Measurements from ENCODE around the gene SYNPO2L. TPM values are rescaled to one million over a fixed set of nuclear protein-coding genes. Genes with fewer than 3 reads are reported as not detected.
A peak's percentile ranks its signal among the peaks of the same experiment; 100 is the strongest.

SYNPO2L gene
- total and polyA plus RNA-seq, 9 of the 15 experiments (the other 6 are each of a cell fraction or from before 2014, with no cell fraction given) = 0.03 to 0.07 TPM; not detected in 7

DNA sequence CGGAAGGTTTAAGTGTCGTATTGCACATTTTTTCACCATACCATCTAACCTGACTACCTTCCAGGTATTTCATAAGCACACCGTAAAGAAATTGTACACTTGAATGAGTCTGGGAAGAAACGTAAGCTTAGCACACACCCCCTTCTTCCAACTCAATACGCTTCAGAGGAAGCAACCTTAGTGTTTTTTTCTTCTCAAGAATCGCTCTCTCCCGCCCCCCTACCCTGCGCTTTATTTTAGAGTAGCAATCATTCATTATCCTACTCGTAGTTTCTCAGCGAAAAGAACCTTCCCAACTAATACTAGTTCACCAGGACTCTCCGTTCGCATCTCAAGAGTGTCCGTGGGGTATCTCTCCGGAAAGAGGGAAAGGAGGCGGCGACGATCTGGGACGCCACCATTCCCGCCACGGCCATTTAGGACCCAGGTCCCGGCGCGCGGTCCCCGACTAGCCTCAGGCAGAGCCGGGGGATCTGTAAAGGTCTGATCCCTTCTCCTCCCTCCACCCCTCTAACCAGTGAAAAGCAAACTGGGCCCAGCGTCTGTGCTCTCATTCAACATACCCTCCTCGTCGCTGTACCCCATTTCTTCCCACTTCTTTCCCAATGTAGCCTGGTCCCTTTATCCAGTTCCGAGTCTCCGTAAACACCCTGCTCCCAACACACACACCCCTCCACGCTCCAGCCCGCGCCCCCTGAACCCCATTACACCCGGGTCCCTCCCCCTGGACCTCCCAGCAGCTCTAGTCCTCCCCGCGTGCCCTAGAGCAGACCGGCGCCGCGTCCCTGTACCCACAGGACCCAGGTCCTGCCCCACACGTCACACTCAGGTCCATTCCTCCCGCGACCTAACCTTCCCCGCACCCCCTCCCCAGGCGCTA is 30.6 kb downstream of the SYNPO2L start (continued):
- TF ChIP-seq, protein P1, sequence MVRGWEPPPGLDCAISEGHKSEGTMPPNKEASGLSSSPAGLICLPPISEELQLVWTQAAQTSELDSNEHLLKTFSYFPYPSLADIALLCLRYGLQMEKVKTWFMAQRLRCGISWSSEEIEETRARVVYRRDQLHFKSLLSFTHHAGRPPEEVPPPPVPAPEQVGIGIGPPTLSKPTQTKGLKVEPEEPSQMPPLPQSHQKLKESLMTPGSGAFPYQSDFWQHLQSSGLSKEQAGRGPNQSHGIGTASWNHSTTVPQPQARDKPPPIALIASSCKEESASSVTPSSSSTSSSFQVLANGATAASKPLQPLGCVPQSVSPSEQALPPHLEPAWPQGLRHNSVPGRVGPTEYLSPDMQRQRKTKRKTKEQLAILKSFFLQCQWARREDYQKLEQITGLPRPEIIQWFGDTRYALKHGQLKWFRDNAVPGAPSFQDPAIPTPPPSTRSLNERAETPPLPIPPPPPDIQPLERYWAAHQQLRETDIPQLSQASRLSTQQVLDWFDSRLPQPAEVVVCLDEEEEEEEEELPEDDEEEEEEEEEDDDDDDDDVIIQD (CRISPR knock-in tag; IDR thresholded peaks at IDR 0.05) = no peak
- TF ChIP-seq TCFL5 (CRISPR knock-in tag; conservative IDR thresholded peaks at IDR 0.05) (no peak), ZNF408 (CRISPR knock-in tag; IDR thresholded peaks at IDR 0.05; ENCODE audit: low read depth) (no peak), MAZ (CRISPR knock-in tag; conservative IDR thresholded peaks at IDR 0.05 in 1 of 2, IDR thresholded peaks at IDR 0.05 in 1 of 2) (peak; percentile 46 to 63; a peak in 3 of 4 replicates), HBP1 (CRISPR knock-in tag; IDR thresholded peaks at IDR 0.05) (peak; percentile 91), FOXM1 (IDR thresholded peaks at IDR 0.05; ENCODE audit: low read depth) (no peak), FOXM1 (CRISPR knock-in tag; IDR thresholded peaks at IDR 0.05; ENCODE audit: low read depth) (no peak), TBP (optimal IDR thresholded peaks at IDR 0.05; ENCODE audit: low read depth, low read length) (peak; percentile 49), CREB3 (tag; conservative IDR thresholded peaks at IDR 0.05; ENCODE audit: low read depth) (no peak), PTRF (tag; IDR thresholded peaks at IDR 0.05) (no peak), ATF1 (CRISPR knock-in tag; IDR thresholded peaks at IDR 0.05) (no peak), ATF1 (tag; IDR thresholded peaks at IDR 0.05) (peak; percentile 17; the same call in 1 of the 2 replicates), BRD9 (IDR thresholded peaks at IDR 0.05; ENCODE audit: low read depth, partially characterized antibody) (peak; percentile 25), ZBTB7A (IDR thresholded peaks at IDR 0.05; ENCODE audit: borderline replicate concordance, control insufficient read depth, low read depth, low read length) (peak; percentile 50; the same call in 1 of the 2 replicates), ZNF316 (IDR thresholded peaks at IDR 0.05) (0 out of 2 replicates have a peak, but pooled peaks have one; percentile 11)
- TF ChIP-seq, protein P2, sequence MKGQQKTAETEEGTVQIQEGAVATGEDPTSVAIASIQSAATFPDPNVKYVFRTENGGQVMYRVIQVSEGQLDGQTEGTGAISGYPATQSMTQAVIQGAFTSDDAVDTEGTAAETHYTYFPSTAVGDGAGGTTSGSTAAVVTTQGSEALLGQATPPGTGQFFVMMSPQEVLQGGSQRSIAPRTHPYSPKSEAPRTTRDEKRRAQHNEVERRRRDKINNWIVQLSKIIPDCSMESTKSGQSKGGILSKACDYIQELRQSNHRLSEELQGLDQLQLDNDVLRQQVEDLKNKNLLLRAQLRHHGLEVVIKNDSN (CRISPR knock-in tag; IDR thresholded peaks at IDR 0.05) = no peak; the same call in 1 of the 2 replicates
- TF ChIP-seq, protein P3, sequence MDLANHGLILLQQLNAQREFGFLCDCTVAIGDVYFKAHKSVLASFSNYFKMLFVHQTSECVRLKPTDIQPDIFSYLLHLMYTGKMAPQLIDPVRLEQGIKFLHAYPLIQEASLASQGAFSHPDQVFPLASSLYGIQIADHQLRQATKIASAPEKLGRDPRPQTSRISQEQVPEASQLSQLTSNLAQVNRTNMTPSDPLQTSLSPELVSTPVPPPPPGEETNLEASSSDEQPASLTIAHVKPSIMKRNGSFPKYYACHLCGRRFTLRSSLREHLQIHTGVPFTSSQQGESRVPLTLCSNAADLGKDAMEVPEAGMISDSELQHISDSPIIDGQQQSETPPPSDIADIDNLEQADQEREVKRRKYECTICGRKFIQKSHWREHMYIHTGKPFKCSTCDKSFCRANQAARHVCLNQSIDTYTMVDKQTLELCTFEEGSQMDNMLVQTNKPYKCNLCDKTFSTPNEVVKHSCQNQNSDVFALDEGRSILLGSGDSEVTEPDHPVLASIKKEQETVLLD (IDR thresholded peaks at IDR 0.05) = peak; percentile 48
- TF ChIP-seq, protein P4, sequence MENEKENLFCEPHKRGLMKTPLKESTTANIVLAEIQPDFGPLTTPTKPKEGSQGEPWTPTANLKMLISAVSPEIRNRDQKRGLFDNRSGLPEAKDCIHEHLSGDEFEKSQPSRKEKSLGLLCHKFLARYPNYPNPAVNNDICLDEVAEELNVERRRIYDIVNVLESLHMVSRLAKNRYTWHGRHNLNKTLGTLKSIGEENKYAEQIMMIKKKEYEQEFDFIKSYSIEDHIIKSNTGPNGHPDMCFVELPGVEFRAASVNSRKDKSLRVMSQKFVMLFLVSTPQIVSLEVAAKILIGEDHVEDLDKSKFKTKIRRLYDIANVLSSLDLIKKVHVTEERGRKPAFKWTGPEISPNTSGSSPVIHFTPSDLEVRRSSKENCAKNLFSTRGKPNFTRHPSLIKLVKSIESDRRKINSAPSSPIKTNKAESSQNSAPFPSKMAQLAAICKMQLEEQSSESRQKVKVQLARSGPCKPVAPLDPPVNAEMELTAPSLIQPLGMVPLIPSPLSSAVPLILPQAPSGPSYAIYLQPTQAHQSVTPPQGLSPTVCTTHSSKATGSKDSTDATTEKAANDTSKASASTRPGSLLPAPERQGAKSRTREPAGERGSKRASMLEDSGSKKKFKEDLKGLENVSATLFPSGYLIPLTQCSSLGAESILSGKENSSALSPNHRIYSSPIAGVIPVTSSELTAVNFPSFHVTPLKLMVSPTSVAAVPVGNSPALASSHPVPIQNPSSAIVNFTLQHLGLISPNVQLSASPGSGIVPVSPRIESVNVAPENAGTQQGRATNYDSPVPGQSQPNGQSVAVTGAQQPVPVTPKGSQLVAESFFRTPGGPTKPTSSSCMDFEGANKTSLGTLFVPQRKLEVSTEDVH (IDR thresholded peaks at IDR 0.05; ENCODE audit: low read depth, partially characterized antibody) = peak; percentile 92
